Panc1 (cell line): Measurements from ENCODE around the gene SF3B5. TPM values are rescaled to one million over a fixed set of nuclear protein-coding genes. Genes with fewer than 3 reads are reported as not detected.
"Not testable (repeated sequence)": the region's sequence is repeated elsewhere in the genome, so short reads cannot be mapped to it uniquely, and the experiment has no call there.

Experiments
- ATAC-seq: fragments of 200-7000 bp; cut with Tn5 transposase; 2 replicates; pipeline ENCODE4 v1.9.1; 2020; ENCODE audit warnings: mild to moderate bottlenecking, moderate library complexity
- BruUV-seq: library from RNA; stranded (reverse); fragments of 400-500 nt; replicated peaks from 2 replicates; lab custom pipeline; 2021; lab: Mats Ljungman, UMichigan
- CTCF ChIA-PET: fragments of 300-600 bp; sonication (Branson Sonifier 250); formaldehyde crosslinking; loops from one replicate; lab custom pipeline; 2022; ENCODE audit warnings: antibody characterized with exemption; lab: Charles Lee
- POLR2A ChIA-PET: fragments of 300-600 bp; sonication (Branson Sonifier 250); formaldehyde crosslinking; loops from one replicate; lab custom pipeline; 2022; ENCODE audit warnings: antibody characterized with exemption; lab: Charles Lee
- DNase-seq: peaks from one replicate; pipeline ENCODE4 v3.0.0-alpha.2; 2010; ENCODE audit warnings: low read depth, low spot score
- H3K27ac ChIP-seq: 2 replicates; pipeline ENCODE4 v1.5.1; 2011; ENCODE audit warnings: mild to moderate bottlenecking, low read length, inconsistent platforms
- H3K27me3 ChIP-seq: fragments of 200-500 bp; sonication (Bioruptor generic); 2 replicates; pipeline ENCODE4 v1.6.0; 2014; ENCODE audit warnings: low read length, inconsistent platforms; ENCODE audit not compliant: control insufficient read depth, insufficient read depth
- H3K36me3 ChIP-seq: fragments of 200-500 bp; sonication (Bioruptor generic); 2 replicates; pipeline ENCODE4 v1.5.1; 2014; ENCODE audit warnings: inconsistent platforms, mild to moderate bottlenecking, low read length, moderate library complexity; ENCODE audit not compliant: control insufficient read depth, insufficient read depth
- H3K4me1 ChIP-seq: 2 replicates; pipeline ENCODE4 v1.5.1; 2011; ENCODE audit warnings: inconsistent platforms, mild to moderate bottlenecking, low read length, moderate library complexity; ENCODE audit not compliant: control insufficient read depth, insufficient read depth
- H3K4me3 ChIP-seq, 2 experiments: 2 replicates each; pipeline ENCODE4 v1.5.1; 2011 to 2012; ENCODE audit warnings: low read depth in 2 of 2, low read length in 2 of 2, mild to moderate bottlenecking in 2 of 2, inconsistent platforms in 1 of 2, moderate library complexity in 1 of 2
- H3K9me3 ChIP-seq: fragments of 200-500 bp; sonication (Bioruptor generic); 2 replicates; pipeline ENCODE4 v1.5.1; 2014; ENCODE audit warnings: low read depth, mild to moderate bottlenecking, inconsistent platforms, low read length, moderate library complexity; ENCODE audit not compliant: control insufficient read depth, insufficient read depth
- CTCF ChIP-seq: fragments of 450-650 bp; IDR thresholded peaks from 2 replicates; pipeline ENCODE4 v1.5.1; 2017; ENCODE audit warnings: mild to moderate bottlenecking
- POLR2AphosphoS5 ChIP-seq: IDR thresholded peaks from 2 replicates; pipeline ENCODE4 v1.6.1; 2012; ENCODE audit warnings: mild to moderate bottlenecking, low read depth, low read length, moderate library complexity
- REST ChIP-seq, 2 experiments: IDR thresholded peaks; 2 replicates each; pipeline ENCODE4 v1.6.1; 2011 to 2012; ENCODE audit warnings: low read depth in 2 of 2, control low read depth in 1 of 2, low read length in 1 of 2, mild to moderate bottlenecking in 1 of 2, moderate library complexity in 1 of 2; ENCODE audit not compliant: insufficient read depth in 1 of 2
- SIN3A ChIP-seq: IDR thresholded peaks from 2 replicates; pipeline ENCODE4 v1.6.1; 2012; ENCODE audit warnings: low read depth, mild to moderate bottlenecking, low read length, moderate library complexity, borderline replicate concordance; ENCODE audit not compliant: insufficient read depth
- TCF7L2 ChIP-seq: IDR thresholded peaks from 2 replicates; pipeline ENCODE4 v1.6.1; 2011; ENCODE audit warnings: mild to moderate bottlenecking, low read depth, low read length, inconsistent platforms
- in situ Hi-C: cut with HindIII; loops from 2 replicates; pipeline ENCODE4 v1.10.0; 2016; ENCODE audit warnings: low sequenced_read_pairs, low pct_unique_long_range_greater_than_20kb
- intact Hi-C: fragments of 100-400 bp; cut with micrococcal nuclease; formaldehyde crosslinking; loops from one replicate; pipeline ENCODE4 v1.10.0; 2022; ENCODE audit not compliant: unreplicated experiment
- total RNA-seq: library from RNA; stranded (reverse); gene quantifications from one replicate; pipeline ENCODE4 v1.2.1, GENCODE V29; 2021; ENCODE audit not compliant: unreplicated experiment

Gene SF3B5
- total RNA-seq, 1 experiment from 2014 or later = 128 TPM

- Histone ChIP-seq H3K27me3 (no peaks in the 10 kb centered on the region; the same call in 1 of the 2 replicates), H3K4me1 (no peaks in the 10 kb centered on the region), H3K4me3 (no peak overlapping the region), H3K9me3 (no peaks in the 10 kb centered on the region), H3K36me3 (no peaks in the 10 kb centered on the region), H3K27ac (no peak overlapping the region)
- ATAC-seq = no peak
- intact Hi-C loops (no loop called here), in situ Hi-C loops (no loop called here)
- no peak for TF ChIP-seq CTCF
- TF ChIP-seq POLR2AphosphoS5 = no peak
- TF ChIP-seq REST (IDR thresholded peaks at IDR 0.05; ENCODE audit: insufficient read depth in 1 of 2, low read depth in 2 of 2, low read length in 1 of 2) = no peak
- no peak for TF ChIP-seq TCF7L2
- TF ChIP-seq SIN3A = no peak
- no TSS peak for BruUV-seq
- DNase-seq = no peak
- CTCF ChIA-PET = no interaction called here
- POLR2A ChIA-PET = no interaction called here
Measured at GRCh38 chr6:144047688-144048087, 47.7 kb downstream of the SF3B5 start.

GRCh38 chr6:144046672-144047071 lies 48.7 kb downstream of the SF3B5 start:
- H3K36me3 ChIP-seq, POLR2A ChIA-PET, H3K9me3 ChIP-seq, BruUV-seq, intact Hi-C loops, H3K27me3 ChIP-seq, H3K4me1 ChIP-seq, H3K4me3 ChIP-seq, in situ Hi-C loops, H3K27ac ChIP-seq, DNase-seq, ATAC-seq: not testable (repeated sequence)
- CTCF ChIA-PET = interaction anchor here (0.6 kb wide), 1 partner anchor 33 kb away, joined by 3 read pairs; no protein-coding TSS in a partner anchor

GRCh38 chr6:144044989-144045388 lies 50.4 kb downstream of the SF3B5 start:
- in situ Hi-C loops, H3K4me3 ChIP-seq, POLR2A ChIA-PET, H3K9me3 ChIP-seq, H3K4me1 ChIP-seq, H3K27ac ChIP-seq, ATAC-seq, H3K27me3 ChIP-seq, intact Hi-C loops, H3K36me3 ChIP-seq, BruUV-seq, DNase-seq, CTCF ChIA-PET: not testable (repeated sequence)

Other genes with a start within 250 kb of the SF3B5 start
- gene ZC2HC1B, start 231.1 kb downstream of the SF3B5 start, total RNA-seq = not detected
- 24.3 TPM for gene PLAGL1, start 87.3 kb downstream of the SF3B5 start, total RNA-seq
- gene STX11, start 54.9 kb upstream of the SF3B5 start, total RNA-seq = 3.2 TPM
- 122 TPM for gene UTRN, start 189.8 kb upstream of the SF3B5 start, total RNA-seq